ENCODE measurements around the gene TEAD4. TPM values are rescaled to one million over a fixed set of nuclear protein-coding genes. Genes with fewer than 3 reads are reported as not detected.

Gene TEAD4
- total RNA-seq, 1 experiment from 2014 or later: 43.2 TPM

DNA sequence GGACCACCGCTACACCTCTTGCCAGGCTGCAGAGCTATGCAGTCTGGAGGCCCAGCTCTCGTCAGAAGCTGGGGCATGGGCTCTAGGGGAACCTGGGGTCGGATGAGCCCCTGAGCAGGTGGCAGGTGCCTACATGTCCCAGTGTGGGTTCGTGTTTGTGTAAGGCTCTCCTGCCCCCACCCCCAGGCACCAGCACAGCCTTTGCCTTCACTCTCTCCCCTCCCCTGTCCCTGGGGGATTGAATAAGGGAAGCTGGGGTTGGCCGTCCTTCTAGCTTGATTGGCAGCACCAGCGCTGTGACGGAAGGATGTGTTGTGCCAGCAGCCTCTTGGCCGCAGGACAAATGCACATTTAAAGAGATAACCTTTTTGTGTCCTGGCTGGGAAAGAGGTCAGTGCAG, 83.2 kb downstream of the TEAD4 start:
- intact Hi-C loops (cut with micrococcal nuclease): loop anchor here (5.0 kb wide), 1 partner anchor 300 kb away; no protein-coding TSS in a partner anchor
- Histone ChIP-seq H3K4me1 (ENCODE audit: control insufficient read depth in 1 of 2, insufficient read depth in 2 of 2, low read length in 2 of 2) (peaks cover 0 to 8% of the 10 kb centered on the region in 2 experiments; a peak in 2 of 4 replicates), H4K20me1 (ENCODE audit: insufficient read depth) (no peaks in the 10 kb centered on the region), H3K9ac (ENCODE audit: low read length) (no peak overlapping the region), H2AFZ (ENCODE audit: low read depth, low read length, poor library complexity, severe bottlenecking) (no peak overlapping the region), H3K9me2 (ENCODE audit: insufficient read depth) (no peaks in the 10 kb centered on the region), H3K79me2 (ENCODE audit: insufficient read depth, low read length) (no peaks in the 10 kb centered on the region), H3K27me3 (ENCODE audit: insufficient read depth, low read length) (no peaks in the 10 kb centered on the region), H3K9me3 (ENCODE audit: control insufficient read depth in 1 of 2, insufficient read depth in 1 of 2, low read depth in 1 of 2, low read length in 2 of 2) (no peaks in the 10 kb centered on the region), H3K36me3 (ENCODE audit: control insufficient read depth in 1 of 2, insufficient read depth in 2 of 2, low read length in 2 of 2) (peaks cover 4 to 23% of the 10 kb centered on the region in 2 experiments; a peak in 2 of 4 replicates), H3K4me3 (replicated peaks in 1 of 2; ENCODE audit: low read depth in 1 of 2, low read length in 2 of 2) (no peak overlapping the region), H3K4me2 (ENCODE audit: low read length) (no peak overlapping the region), H3K27ac (ENCODE audit: low read depth, low read length) (no peak overlapping the region)
- ATAC-seq: no peak
- ChIA-PET RAD21 (ENCODE audit: low non-redundant PET in 1 of 2, low total read pairs in 2 of 2, uncharacterized antibody in 2 of 2, unreplicated experiment in 2 of 2) (interaction anchor here in 1 of 2 experiments (0.6 to 1.8 kb wide), 2 partner anchors 62 to 157 kb away, joined by 3 to 7 read pairs; no protein-coding TSS in a partner anchor), POLR2A (no interaction called here), CTCF (interaction anchor here (1.3 to 1.7 kb wide), 6 partner anchors 8 to 303 kb away, joined by 4 to 10 read pairs (median 9); no protein-coding TSS in a partner anchor)
- TF ChIP-seq CEBPB (IDR thresholded peaks at IDR 0.05; ENCODE audit: low read depth) (no peak), SRF (IDR thresholded peaks at IDR 0.05; ENCODE audit: low read depth) (no peak), YY1 (IDR thresholded peaks at IDR 0.05; ENCODE audit: extremely low read depth, insufficient replicate concordance, low read depth, low read length) (no peak)
- TF ChIP-seq, protein P1, sequence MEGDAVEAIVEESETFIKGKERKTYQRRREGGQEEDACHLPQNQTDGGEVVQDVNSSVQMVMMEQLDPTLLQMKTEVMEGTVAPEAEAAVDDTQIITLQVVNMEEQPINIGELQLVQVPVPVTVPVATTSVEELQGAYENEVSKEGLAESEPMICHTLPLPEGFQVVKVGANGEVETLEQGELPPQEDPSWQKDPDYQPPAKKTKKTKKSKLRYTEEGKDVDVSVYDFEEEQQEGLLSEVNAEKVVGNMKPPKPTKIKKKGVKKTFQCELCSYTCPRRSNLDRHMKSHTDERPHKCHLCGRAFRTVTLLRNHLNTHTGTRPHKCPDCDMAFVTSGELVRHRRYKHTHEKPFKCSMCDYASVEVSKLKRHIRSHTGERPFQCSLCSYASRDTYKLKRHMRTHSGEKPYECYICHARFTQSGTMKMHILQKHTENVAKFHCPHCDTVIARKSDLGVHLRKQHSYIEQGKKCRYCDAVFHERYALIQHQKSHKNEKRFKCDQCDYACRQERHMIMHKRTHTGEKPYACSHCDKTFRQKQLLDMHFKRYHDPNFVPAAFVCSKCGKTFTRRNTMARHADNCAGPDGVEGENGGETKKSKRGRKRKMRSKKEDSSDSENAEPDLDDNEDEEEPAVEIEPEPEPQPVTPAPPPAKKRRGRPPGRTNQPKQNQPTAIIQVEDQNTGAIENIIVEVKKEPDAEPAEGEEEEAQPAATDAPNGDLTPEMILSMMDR (IDR thresholded peaks at IDR 0.05 in 2 of 3, conservative IDR thresholded peaks at IDR 0.05 in 1 of 3; ENCODE audit: borderline replicate concordance in 1 of 3, insufficient read depth in 1 of 3, low read depth in 2 of 3, low read length in 2 of 3): no peak
- no peak for DNase-seq (ENCODE audit: low read depth, low spot score)
- BruUV-seq (replicated peaks): no TSS peak

DNA sequence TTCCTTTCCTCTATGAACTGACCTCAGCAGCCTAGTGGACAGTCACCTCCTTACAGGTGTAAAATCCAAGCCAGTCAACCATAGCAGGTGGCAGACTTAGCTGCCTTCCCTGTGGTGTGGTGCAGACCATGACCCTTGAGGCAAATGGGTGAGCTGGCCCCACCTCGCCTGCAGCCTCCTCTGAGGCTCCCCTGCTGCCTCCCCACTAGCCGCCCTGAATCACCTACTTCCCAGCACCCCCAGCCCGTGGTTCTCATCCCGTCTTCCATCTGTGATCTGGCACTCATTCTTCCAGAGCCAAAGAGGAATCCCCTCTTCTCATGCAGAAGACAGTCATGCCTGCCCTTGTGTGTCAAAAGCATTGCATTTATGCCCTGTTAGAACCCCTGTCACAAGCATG, 83.6 kb downstream of the TEAD4 start:
- Histone ChIP-seq H3K36me3 (ENCODE audit: control insufficient read depth in 1 of 2, insufficient read depth in 2 of 2, low read length in 2 of 2) (peaks cover 4 to 19% of the 10 kb centered on the region in 2 experiments; a peak in 2 of 4 replicates), H3K4me3 (replicated peaks in 1 of 2; ENCODE audit: low read depth in 1 of 2, low read length in 2 of 2) (no peak overlapping the region), H3K27ac (ENCODE audit: low read depth, low read length) (no peak overlapping the region), H2AFZ (ENCODE audit: low read depth, low read length, poor library complexity, severe bottlenecking) (no peak overlapping the region), H3K4me1 (ENCODE audit: control insufficient read depth in 1 of 2, insufficient read depth in 2 of 2, low read length in 2 of 2) (peaks cover 0 to 8% of the 10 kb centered on the region in 2 experiments; a peak in 2 of 4 replicates), H3K79me2 (ENCODE audit: insufficient read depth, low read length) (no peaks in the 10 kb centered on the region), H3K4me2 (ENCODE audit: low read length) (no peak overlapping the region), H3K9ac (ENCODE audit: low read length) (no peak overlapping the region), H3K9me3 (ENCODE audit: control insufficient read depth in 1 of 2, insufficient read depth in 1 of 2, low read depth in 1 of 2, low read length in 2 of 2) (no peaks in the 10 kb centered on the region), H3K9me2 (ENCODE audit: insufficient read depth) (no peaks in the 10 kb centered on the region), H3K27me3 (ENCODE audit: insufficient read depth, low read length) (no peaks in the 10 kb centered on the region), H4K20me1 (ENCODE audit: insufficient read depth) (no peaks in the 10 kb centered on the region)
- DNase-seq (ENCODE audit: low read depth, low spot score) (no peak), ATAC-seq (no peak)
- POLR2A ChIA-PET: no interaction called here
- BruUV-seq (replicated peaks): no TSS peak
- RAD21 ChIA-PET (ENCODE audit: low non-redundant PET in 1 of 2, low total read pairs in 2 of 2, uncharacterized antibody in 2 of 2, unreplicated experiment in 2 of 2): interaction anchor here in 1 of 2 experiments (0.6 to 1.8 kb wide), 2 partner anchors 62 to 158 kb away, joined by 3 to 7 read pairs; no protein-coding TSS in a partner anchor
- intact Hi-C loops (cut with micrococcal nuclease): loop anchor here (5.0 kb wide), 1 partner anchor 301 kb away; no protein-coding TSS in a partner anchor
- CTCF ChIA-PET: interaction anchor here (1.7 kb wide), 1 partner anchor 197 kb away, joined by 8 read pairs; no protein-coding TSS in a partner anchor
- TF ChIP-seq POLR2AphosphoS5 (IDR thresholded peaks at IDR 0.05; ENCODE audit: low read depth, low read length) (no peak), POLR2A (IDR thresholded peaks at IDR 0.05; ENCODE audit: borderline replicate concordance, extremely low read depth, insufficient read depth, insufficient read length) (no peak), JUND (IDR thresholded peaks at IDR 0.05) (no peak), CBX3 (IDR thresholded peaks at IDR 0.05; ENCODE audit: low read depth) (no peak), ELF1 (IDR thresholded peaks at IDR 0.05; ENCODE audit: borderline replicate concordance, low read depth) (no peak)
- TF ChIP-seq, protein P2, sequence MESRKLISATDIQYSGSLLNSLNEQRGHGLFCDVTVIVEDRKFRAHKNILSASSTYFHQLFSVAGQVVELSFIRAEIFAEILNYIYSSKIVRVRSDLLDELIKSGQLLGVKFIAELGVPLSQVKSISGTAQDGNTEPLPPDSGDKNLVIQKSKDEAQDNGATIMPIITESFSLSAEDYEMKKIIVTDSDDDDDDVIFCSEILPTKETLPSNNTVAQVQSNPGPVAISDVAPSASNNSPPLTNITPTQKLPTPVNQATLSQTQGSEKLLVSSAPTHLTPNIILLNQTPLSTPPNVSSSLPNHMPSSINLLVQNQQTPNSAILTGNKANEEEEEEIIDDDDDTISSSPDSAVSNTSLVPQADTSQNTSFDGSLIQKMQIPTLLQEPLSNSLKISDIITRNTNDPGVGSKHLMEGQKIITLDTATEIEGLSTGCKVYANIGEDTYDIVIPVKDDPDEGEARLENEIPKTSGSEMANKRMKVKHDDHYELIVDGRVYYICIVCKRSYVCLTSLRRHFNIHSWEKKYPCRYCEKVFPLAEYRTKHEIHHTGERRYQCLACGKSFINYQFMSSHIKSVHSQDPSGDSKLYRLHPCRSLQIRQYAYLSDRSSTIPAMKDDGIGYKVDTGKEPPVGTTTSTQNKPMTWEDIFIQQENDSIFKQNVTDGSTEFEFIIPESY (IDR thresholded peaks at IDR 0.05; ENCODE audit: extremely low read depth, insufficient replicate concordance, low read length): no peak
- TF ChIP-seq, protein P3, sequence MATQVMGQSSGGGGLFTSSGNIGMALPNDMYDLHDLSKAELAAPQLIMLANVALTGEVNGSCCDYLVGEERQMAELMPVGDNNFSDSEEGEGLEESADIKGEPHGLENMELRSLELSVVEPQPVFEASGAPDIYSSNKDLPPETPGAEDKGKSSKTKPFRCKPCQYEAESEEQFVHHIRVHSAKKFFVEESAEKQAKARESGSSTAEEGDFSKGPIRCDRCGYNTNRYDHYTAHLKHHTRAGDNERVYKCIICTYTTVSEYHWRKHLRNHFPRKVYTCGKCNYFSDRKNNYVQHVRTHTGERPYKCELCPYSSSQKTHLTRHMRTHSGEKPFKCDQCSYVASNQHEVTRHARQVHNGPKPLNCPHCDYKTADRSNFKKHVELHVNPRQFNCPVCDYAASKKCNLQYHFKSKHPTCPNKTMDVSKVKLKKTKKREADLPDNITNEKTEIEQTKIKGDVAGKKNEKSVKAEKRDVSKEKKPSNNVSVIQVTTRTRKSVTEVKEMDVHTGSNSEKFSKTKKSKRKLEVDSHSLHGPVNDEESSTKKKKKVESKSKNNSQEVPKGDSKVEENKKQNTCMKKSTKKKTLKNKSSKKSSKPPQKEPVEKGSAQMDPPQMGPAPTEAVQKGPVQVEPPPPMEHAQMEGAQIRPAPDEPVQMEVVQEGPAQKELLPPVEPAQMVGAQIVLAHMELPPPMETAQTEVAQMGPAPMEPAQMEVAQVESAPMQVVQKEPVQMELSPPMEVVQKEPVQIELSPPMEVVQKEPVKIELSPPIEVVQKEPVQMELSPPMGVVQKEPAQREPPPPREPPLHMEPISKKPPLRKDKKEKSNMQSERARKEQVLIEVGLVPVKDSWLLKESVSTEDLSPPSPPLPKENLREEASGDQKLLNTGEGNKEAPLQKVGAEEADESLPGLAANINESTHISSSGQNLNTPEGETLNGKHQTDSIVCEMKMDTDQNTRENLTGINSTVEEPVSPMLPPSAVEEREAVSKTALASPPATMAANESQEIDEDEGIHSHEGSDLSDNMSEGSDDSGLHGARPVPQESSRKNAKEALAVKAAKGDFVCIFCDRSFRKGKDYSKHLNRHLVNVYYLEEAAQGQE (IDR thresholded peaks at IDR 0.05; ENCODE audit: low read depth): no peak
